CD4-positive, alpha-beta T cell (primary cell): Measurements from ENCODE around the gene LYPLAL1. TPM values are rescaled to one million over a fixed set of nuclear protein-coding genes. Genes with fewer than 3 reads are reported as not detected.

ENCODE experiments used
- ATAC-seq: fragments of 200-7000 bp; cut with Tn5 transposase; one replicate; pipeline ENCODE4 v1.10.0; 2022; ENCODE audit warnings: mild to moderate bottlenecking; ENCODE audit not compliant: poor library complexity
- CTCF ChIA-PET: fragments of 350-600 bp; sonication (Branson Sonifier 250); formaldehyde crosslinking; loops from one replicate; lab custom pipeline; 2021; ENCODE audit warnings: antibody characterized with exemption, inconsistent platforms; lab: Charles Lee
- POLR2A ChIA-PET: fragments of 350-600 bp; sonication (Branson Sonifier 250); formaldehyde crosslinking; loops from one replicate; lab custom pipeline; 2021; ENCODE audit warnings: antibody characterized with exemption, inconsistent platforms; lab: Charles Lee
- DNase-seq, 14 experiments: peaks; one replicate each; pipeline ENCODE4 v3.0.0-alpha.2; 2013 to 2020; ENCODE audit warnings: mixed read lengths in 2 of 14
- H3K27ac ChIP-seq, 2 donors: one replicate each; pipeline versions ENCODE4 v1.5.1 to v1.7.0; 2013; ENCODE audit warnings: low read length in 2 of 2, low read depth in 1 of 2, mild to moderate bottlenecking in 1 of 2
- H3K27me3 ChIP-seq, 2 experiments: 1 replicate in 1 of 2; 2 replicates in 1 of 2; pipeline versions ENCODE4 v1.6.1 to v1.7.0; 2013; ENCODE audit warnings: low read length in 2 of 2, control low read depth in 1 of 2, mild to moderate bottlenecking in 1 of 2, moderate library complexity in 1 of 2; ENCODE audit not compliant: insufficient read depth in 2 of 2, control insufficient read depth in 1 of 2
- H3K36me3 ChIP-seq: one replicate; pipeline ENCODE4 v1.6.1; 2013; ENCODE audit warnings: low read length, control low read depth; ENCODE audit not compliant: insufficient read depth
- H3K4me1 ChIP-seq: one replicate; pipeline ENCODE4 v1.6.1; 2013; ENCODE audit warnings: low read length, control low read depth; ENCODE audit not compliant: insufficient read depth
- H3K4me3 ChIP-seq: one replicate; pipeline ENCODE4 v1.5.1; 2013; ENCODE audit warnings: mild to moderate bottlenecking, low read length, moderate library complexity
- H3K9me3 ChIP-seq, 2 experiments: 1 replicate in 1 of 2; 2 replicates in 1 of 2; pipeline versions ENCODE4 v1.6.1 to v1.7.0; 2013; ENCODE audit warnings: low read length in 2 of 2, mild to moderate bottlenecking in 2 of 2, control low read depth in 1 of 2, moderate library complexity in 1 of 2; ENCODE audit not compliant: control insufficient read depth in 1 of 2, insufficient read depth in 1 of 2
- H3K27ac Mint-ChIP-seq: one replicate; pipeline ENCODE4 v1.8.0; 2020; ENCODE audit warnings: mixed read lengths
- H3K27me3 Mint-ChIP-seq: one replicate; pipeline ENCODE4 v1.8.0; 2021; ENCODE audit warnings: mixed read lengths
- H3K36me3 Mint-ChIP-seq: one replicate; pipeline ENCODE4 v1.8.0; 2021; ENCODE audit warnings: low read depth, mixed read lengths
- H3K4me1 Mint-ChIP-seq: one replicate; pipeline ENCODE4 v1.8.0; 2021; ENCODE audit warnings: low read depth, mixed read lengths
- H3K4me3 Mint-ChIP-seq: one replicate; pipeline ENCODE4 v1.8.0; 2020; ENCODE audit warnings: mild to moderate bottlenecking, mixed read lengths
- H3K9me3 Mint-ChIP-seq: one replicate; pipeline ENCODE4 v1.8.0; 2020; ENCODE audit warnings: mixed read lengths
- CTCF ChIP-seq: fragments of 200-600 bp; IDR thresholded peaks from one replicate; pipeline ENCODE4 v1.8.0; 2022; ENCODE audit warnings: antibody characterized with exemption, mild to moderate bottlenecking
- intact Hi-C, 2 experiments: fragments of 100-400 bp; cut with DNase I in 1 of 2; cut with micrococcal nuclease in 1 of 2; formaldehyde crosslinking; loops; one replicate each; pipeline versions ENCODE4 v1.15.1 to v1.9.0; 2023 to 2025; cut with DNase I, micrococcal nuclease
- total RNA-seq, 174 experiments: library from RNA in 2 of 174; stranded (reverse) in 2 of 174; gene quantifications; one replicate each; pipeline ENCODE4 v1.2.3 and lab custom pipeline; 2021 to 2026

The LYPLAL1 gene
- total RNA-seq, 2 experiments from 2014 or later: 8.2 to 10.0 TPM

DNA sequence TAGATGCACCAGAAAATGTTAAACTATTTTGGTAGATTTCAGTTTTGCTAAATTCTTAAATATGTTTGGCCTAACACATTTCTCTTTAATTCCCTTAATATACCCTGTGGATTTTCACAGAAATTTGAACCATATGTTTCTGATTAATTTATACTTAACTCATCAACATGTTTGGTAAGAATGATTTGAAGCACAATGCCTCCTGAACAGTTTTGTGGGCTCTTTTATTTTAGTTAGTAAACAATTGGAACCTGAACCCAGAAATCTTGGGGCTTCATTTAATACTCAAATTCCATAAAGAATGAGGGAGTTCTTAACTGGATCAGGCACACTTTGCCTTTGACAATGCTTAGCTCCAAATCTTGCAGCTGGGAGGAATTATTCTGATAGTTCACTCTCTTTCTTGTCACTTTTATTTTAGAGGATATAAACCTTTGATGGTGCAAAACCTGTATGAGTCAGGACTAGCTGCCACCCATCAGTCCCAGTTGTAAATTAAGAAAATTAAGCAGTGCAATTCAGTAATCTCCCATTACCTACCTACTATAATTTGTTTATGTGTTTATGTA, 24.6 kb upstream of the LYPLAL1 start:
- H3K36me3 ChIP-seq: no peaks in the 10 kb centered on the region
- intact Hi-C loops: no loop called here
- no peaks in the 10 kb centered on the region for H3K9me3 ChIP-seq
- Mint-ChIP-seq H3K9me3 (no peaks in the 10 kb centered on the region), H3K4me3 (no peak overlapping the region), H3K27ac (no peak overlapping the region), H3K4me1 (no peaks in the 10 kb centered on the region), H3K36me3 (no peaks in the 10 kb centered on the region), H3K27me3 (peaks cover 12% of the 10 kb centered on the region)
- H3K27me3 ChIP-seq: peaks cover 0 to 3% of the 10 kb centered on the region in 2 experiments
- H3K4me3 ChIP-seq: no peak overlapping the region
- no peak for DNase-seq
- no peak for TF ChIP-seq CTCF
- H3K27ac ChIP-seq: no peak overlapping the region
- no peak for ATAC-seq
- ChIA-PET POLR2A (no interaction called here), CTCF (no interaction called here)
- H3K4me1 ChIP-seq: no peaks in the 10 kb centered on the region

GRCh38 chr1:219149953-219150352, 23.7 kb upstream of the LYPLAL1 start:
- DNase-seq (no peak), ATAC-seq (no peak)
- Histone ChIP-seq H3K36me3 (no peaks in the 10 kb centered on the region), H3K27ac (no peak overlapping the region), H3K4me1 (no peaks in the 10 kb centered on the region), H3K9me3 (no peaks in the 10 kb centered on the region), H3K27me3 (peaks cover 0 to 3% of the 10 kb centered on the region in 2 experiments), H3K4me3 (no peak overlapping the region)
- CTCF ChIA-PET: no interaction called here
- H3K4me3 Mint-ChIP-seq: no peak overlapping the region
- no peaks in the 10 kb centered on the region for H3K36me3 Mint-ChIP-seq
- POLR2A ChIA-PET: no interaction called here
- intact Hi-C loops: no loop called here
- H3K27me3 Mint-ChIP-seq: peaks cover 12% of the 10 kb centered on the region
- no peaks in the 10 kb centered on the region for H3K9me3 Mint-ChIP-seq
- no peak overlapping the region for H3K27ac Mint-ChIP-seq
- TF ChIP-seq CTCF: no peak
- H3K4me1 Mint-ChIP-seq: no peaks in the 10 kb centered on the region

DNA sequence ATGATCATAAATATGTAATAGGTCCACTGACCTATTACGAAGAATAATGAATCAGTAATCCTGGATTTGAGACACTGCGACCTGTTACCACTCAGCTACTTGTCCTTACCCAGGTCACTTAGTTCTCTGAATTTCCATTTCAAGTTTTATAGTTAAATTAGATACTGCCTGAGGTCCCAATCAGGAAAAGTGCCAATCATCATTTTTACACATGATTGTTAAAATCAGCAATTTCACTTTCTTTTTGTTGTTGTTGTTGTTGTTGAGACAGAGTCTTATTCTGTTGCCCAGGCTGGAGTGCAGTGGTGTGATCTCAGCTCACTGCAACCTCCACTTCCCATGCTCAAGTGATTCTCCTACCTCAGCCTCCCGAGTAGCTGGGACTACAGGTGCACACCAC, 22.8 kb upstream of the LYPLAL1 start:
- intact Hi-C loops: no loop called here
- H3K4me1 Mint-ChIP-seq: no peaks in the 10 kb centered on the region
- TF ChIP-seq CTCF: no peak
- no peaks in the 10 kb centered on the region for H3K36me3 Mint-ChIP-seq
- H3K27me3 Mint-ChIP-seq: peaks cover 12% of the 10 kb centered on the region
- ChIA-PET CTCF (no interaction called here), POLR2A (no interaction called here)
- no peak overlapping the region for H3K27ac Mint-ChIP-seq
- Histone ChIP-seq H3K27ac (no peak overlapping the region), H3K27me3 (peaks cover 0 to 3% of the 10 kb centered on the region in 2 experiments), H3K9me3 (no peaks in the 10 kb centered on the region), H3K36me3 (no peaks in the 10 kb centered on the region), H3K4me3 (no peak overlapping the region), H3K4me1 (no peaks in the 10 kb centered on the region)
- ATAC-seq (no peak), DNase-seq (no peak)
- no peak overlapping the region for H3K4me3 Mint-ChIP-seq
- H3K9me3 Mint-ChIP-seq: no peaks in the 10 kb centered on the region
